Posterior vena cava (tissue), 2 donors: ENCODE measurements around the gene POGZ. TPM values are rescaled to one million over a fixed set of nuclear protein-coding genes. Genes with fewer than 3 reads are reported as not detected.
A peak's percentile ranks its signal among the peaks of the same experiment; 100 is the strongest.
"Not testable (repeated sequence)": the region's sequence is repeated elsewhere in the genome, so short reads cannot be mapped to it uniquely, and the experiment has no call there.

Source experiments
- DNase-seq: peaks from one replicate; pipeline ENCODE4 v3.0.0-alpha.2; 2020; ENCODE audit warnings: low spot score
- intact Hi-C, 2 donors: fragments of 100-400 bp; cut with DNase I; formaldehyde crosslinking; loops; one replicate each; pipeline versions ENCODE4 v1.14.1 to v1.14.2; 2022 to 2023
- total RNA-seq, 2 donors: library from RNA; stranded (reverse); fragmentation: NEBNext Ultra II Directional; extraction: Animal tissue kit (Norgen Biotek cat#: 25700); gene quantifications; one replicate each; pipeline ENCODE4 v1.2.1, GENCODE V29; 2021
- donor health status: DM: yes; HTN: yes; CAD: no.
- donor health status: DM: yes; HTN: yes; CAD: no.

The POGZ gene
- total RNA-seq, 2 donors from 2014 or later = 58.0 to 74.4 TPM

GRCh38 chr1:151436985-151437384 lies 22.3 kb downstream of the POGZ start:
- DNase-seq = no peak
- intact Hi-C loops = no loop called here

- no peak for DNase-seq
- intact Hi-C loops = no loop called here
Measured at GRCh38 chr1:151435174-151435573, 24.1 kb downstream of the POGZ start.

- intact Hi-C loops, DNase-seq: not testable (repeated sequence)
Measured at GRCh38 chr1:151433827-151434226, 25.5 kb downstream of the POGZ start.

GRCh38 chr1:151428068-151428467 lies 31.2 kb downstream of the POGZ start:
- DNase-seq = no peak
- intact Hi-C loops = no loop called here

GRCh38 chr1:151425103-151425502 lies 34.2 kb downstream of the POGZ start:
- intact Hi-C loops = no loop called here

GRCh38 chr1:151419819-151420218 lies 39.5 kb downstream of the POGZ start:
- intact Hi-C loops = loop anchor here in 1 of 2 donors (5.0 kb wide), 1 partner anchor 933 kb away; the partner anchor contains the start of gene TARS2

More at GRCh38 chr1:151425103-151425502, 34.2 kb downstream of the POGZ start:
- DNase-seq = no peak

GRCh38 chr1:151418081-151418480 lies 41.2 kb downstream of the POGZ start:
- DNase-seq = no peak

More at GRCh38 chr1:151419819-151420218, 39.5 kb downstream of the POGZ start:
- no peak for DNase-seq

GRCh38 chr1:151416231-151416630 lies 43.1 kb downstream of the POGZ start:
- intact Hi-C loops = loop anchor here in 1 of 2 donors (5.0 kb wide), 1 partner anchor 929 kb away; the partner anchor contains the start of gene TARS2
- DNase-seq = no peak

More at GRCh38 chr1:151418081-151418480, 41.2 kb downstream of the POGZ start:
- intact Hi-C loops = loop anchor here in 1 of 2 donors (5.0 kb wide), 1 partner anchor 931 kb away; the partner anchor contains the start of gene TARS2

- intact Hi-C loops = no loop called here
- no peak for DNase-seq
Measured at GRCh38 chr1:151411884-151412283, 47.4 kb downstream of the POGZ start.

GRCh38 chr1:151408891-151409290 lies 50.4 kb downstream of the POGZ start:
- no peak for DNase-seq
- intact Hi-C loops = loop anchor here in 1 of 2 donors (10.0 kb wide), 1 partner anchor 104 kb away; no protein-coding TSS in a partner anchor

GRCh38 chr1:151407304-151407703 lies 52.0 kb downstream of the POGZ start:
- intact Hi-C loops = loop anchor here in 1 of 2 donors (10.0 kb wide), 1 partner anchor 103 kb away; no protein-coding TSS in a partner anchor
- DNase-seq = no peak

GRCh38 chr1:151406176-151406575 lies 53.1 kb downstream of the POGZ start:
- DNase-seq = no peak
- intact Hi-C loops = loop anchor here in 1 of 2 donors (10.0 kb wide), 1 partner anchor 101 kb away; no protein-coding TSS in a partner anchor

- intact Hi-C loops = loop anchor here in 1 of 2 donors (10.0 kb wide), 1 partner anchor 101 kb away; no protein-coding TSS in a partner anchor
- no peak for DNase-seq
Measured at GRCh38 chr1:151405187-151405951, 53.9 kb downstream of the POGZ start.

- intact Hi-C loops = loop anchor here in 1 of 2 donors (10.0 kb wide), 1 partner anchor 99 kb away; no protein-coding TSS in a partner anchor
- no peak for DNase-seq
Measured at GRCh38 chr1:151403612-151404011, 55.7 kb downstream of the POGZ start.

GRCh38 chr1:151402764-151403163 lies 56.5 kb downstream of the POGZ start:
- intact Hi-C loops = loop anchor here in 1 of 2 donors (10.0 kb wide), 1 partner anchor 98 kb away; no protein-coding TSS in a partner anchor
- no peak for DNase-seq

GRCh38 chr1:151401860-151402259 lies 57.4 kb downstream of the POGZ start:
- no peak for DNase-seq
- intact Hi-C loops = loop anchor here in 1 of 2 donors (10.0 kb wide), 1 partner anchor 97 kb away; no protein-coding TSS in a partner anchor

GRCh38 chr1:151401125-151401788 lies 58.0 kb downstream of the POGZ start:
- DNase-seq = no peak
- intact Hi-C loops = loop anchor here in 1 of 2 donors (10.0 kb wide), 1 partner anchor 96 kb away; no protein-coding TSS in a partner anchor

GRCh38 chr1:151399324-151400171 lies 59.7 kb downstream of the POGZ start, which contains the start of gene PSMB4:
Gene PSMB4, plus strand, starts transcription at chr1:151399573. Its CDS starts 15 bp downstream, at chr1:151399588.
- intact Hi-C loops = loop anchor here in 1 of 2 donors (10.0 kb wide), 1 partner anchor 95 kb away; no protein-coding TSS in a partner anchor

More at GRCh38 chr1:151399324-151400171, 59.7 kb downstream of the POGZ start, which contains the start of gene PSMB4:
- DNase-seq = peak; percentile 92
